ENCODE measurements around the gene SDK2.
A peak's percentile ranks its signal among the peaks of the same experiment; 100 is the strongest.

The SDK2 gene

DNA sequence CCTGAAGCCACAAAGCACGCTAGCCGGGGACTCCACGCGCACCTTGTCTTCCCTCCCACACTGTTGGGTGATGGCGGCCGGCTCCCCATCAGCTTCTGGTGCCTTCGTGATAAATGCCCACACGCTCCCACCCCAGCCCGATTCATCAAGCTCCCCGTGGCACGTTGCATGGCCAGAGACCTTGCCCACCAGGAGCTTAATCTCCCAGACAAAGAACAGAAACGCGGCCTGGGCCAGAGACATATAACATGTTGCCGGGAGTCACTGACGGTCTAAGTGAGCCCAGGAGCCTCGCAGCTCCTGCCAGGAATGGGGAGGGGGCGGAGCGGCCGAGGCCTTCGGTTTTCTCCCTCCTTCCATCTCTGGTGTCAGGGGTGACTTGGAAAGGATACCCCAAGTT, 93.1 kb downstream of the SDK2 start:
- no peak for DNase-seq

DNA sequence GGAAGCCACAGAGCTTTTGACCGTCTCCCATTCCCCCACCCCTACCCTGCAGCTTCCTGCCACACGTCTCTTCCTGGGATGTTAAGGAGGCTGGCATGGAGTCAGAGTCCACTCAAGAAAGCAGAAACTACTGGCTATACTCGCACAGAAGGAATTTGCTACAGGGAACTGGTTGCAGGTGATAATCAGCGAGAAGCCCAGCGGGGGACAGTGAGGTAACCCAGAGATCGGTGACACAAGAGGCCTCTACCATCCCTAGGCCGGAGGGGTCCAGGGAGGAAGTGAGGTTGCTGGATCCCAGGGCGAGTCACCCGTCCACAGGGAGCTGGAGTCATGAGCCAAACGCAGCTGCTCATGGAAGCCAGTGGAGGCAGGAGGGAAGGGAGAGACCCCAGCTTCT, 93.7 kb downstream of the SDK2 start:
- DNase-seq, result no peak

DNA sequence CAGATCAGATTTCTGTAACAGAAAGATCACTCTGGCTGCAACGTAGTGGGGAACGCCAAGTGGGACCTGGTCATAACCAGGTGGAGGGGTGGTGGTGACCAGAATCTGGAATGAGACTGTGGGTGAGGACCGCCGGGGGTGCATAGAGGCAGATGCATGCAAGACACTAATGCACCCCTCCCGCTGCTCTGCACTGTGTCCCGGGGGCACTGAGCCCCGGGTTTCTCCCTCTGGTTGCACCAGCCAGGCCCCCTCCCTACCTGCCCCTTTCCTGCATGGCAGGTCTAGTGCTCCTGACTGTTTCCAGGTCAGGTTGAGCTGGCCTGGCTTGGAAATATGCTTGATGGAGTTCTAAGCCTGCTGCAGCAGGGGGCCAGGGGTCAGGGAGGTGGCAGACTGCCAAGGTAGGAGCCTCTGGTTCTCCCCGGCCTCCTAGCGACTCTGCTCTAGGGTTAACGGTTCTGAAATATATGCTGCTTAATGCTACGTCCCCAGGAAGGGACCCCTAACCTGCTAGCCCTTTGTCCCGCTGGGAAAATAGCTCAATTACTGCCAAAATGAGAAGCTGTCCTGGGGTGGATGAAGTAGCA, 94.3 kb downstream of the SDK2 start:
- no peak for DNase-seq

DNA sequence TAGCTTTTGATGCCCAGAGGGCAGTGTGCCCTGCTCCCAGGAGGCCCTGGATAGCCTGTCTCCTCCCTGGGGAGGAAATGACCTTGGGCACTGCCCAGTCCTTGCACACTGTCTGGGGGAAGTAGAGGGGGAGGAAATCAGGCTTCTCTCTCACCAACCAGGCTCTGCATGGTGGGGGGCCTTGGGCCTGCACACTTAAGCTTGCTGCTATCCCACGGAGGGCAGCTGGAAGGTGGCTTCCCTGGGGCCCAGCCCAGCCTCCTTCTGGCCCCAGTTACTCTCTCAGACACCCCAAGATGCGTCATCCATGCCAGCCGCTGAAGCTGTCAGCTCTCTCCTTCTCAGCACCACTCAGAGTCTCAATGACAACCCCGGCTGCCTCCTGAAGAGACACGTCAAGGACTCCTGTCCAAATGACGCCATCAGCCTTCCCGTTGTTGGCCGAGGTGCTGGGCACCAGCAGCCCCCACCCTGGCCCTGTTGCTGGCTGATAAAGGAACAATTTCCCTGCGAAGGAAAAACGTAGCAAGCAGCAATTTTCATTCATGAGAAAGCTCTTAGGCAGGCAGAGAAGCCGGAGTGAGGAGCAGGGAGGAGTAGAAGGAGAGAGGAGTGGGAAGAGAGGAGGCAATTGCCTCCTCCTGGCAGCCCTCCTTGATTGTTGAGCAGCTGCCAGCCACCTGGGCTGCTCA, 95.5 kb downstream of the SDK2 start:
- no peak for DNase-seq

DNA sequence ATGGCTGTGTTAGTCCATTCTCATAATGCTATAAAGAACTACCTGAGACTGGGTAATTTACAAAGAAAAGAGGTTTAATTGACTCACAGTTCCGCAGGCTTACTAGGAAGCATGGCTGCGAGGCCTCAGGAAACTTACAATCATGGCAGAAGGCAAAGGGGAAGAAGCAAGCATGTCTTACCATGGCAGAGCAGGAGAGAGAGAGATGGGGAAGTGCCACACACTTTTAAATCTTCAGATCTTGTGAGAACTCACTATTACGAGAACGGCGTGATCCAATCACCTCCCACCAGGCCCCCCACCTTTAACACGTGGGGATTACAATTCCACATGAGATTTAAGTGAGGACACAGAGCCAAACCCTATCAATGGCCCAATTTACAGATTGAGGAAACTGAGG, 96.5 kb downstream of the SDK2 start:
- no peak for DNase-seq

DNA sequence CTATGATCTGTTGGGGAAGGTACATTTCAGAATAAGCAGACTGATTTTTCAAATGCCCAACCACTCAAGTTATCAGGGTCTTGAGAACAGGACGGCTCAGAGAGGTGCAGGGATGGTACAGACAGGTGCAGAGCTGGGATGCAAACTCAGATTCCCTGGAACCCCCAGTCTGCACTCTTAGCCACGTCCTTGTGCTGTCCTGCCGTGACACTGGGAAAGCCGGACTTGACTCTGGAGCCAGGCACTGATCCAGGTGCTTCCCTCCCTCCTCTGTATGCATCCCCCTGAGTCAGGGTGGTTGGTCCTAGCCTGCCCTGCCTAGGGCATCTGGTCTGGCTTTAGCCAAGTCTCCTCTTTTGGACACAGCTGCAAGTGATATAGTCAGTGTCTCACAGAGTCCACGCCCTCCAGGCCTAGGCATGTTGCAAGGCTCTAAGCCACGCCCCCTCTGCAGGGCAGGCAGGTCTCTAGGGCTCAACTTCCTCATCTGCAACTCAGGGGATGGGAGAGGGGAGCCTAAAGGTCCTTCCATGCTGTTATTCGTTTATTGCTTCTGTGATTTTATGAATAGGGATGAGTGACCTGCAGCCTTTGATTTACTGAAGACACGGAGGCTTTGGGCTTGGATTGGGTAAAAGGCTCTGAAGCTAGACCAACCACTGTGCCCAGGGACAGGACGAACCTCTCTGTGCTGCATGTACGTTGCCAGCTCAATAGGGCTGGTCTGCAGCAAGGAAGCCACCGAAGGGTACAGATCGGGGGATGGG, 97.3 kb downstream of the SDK2 start:
- DNase-seq, result no peak

DNA sequence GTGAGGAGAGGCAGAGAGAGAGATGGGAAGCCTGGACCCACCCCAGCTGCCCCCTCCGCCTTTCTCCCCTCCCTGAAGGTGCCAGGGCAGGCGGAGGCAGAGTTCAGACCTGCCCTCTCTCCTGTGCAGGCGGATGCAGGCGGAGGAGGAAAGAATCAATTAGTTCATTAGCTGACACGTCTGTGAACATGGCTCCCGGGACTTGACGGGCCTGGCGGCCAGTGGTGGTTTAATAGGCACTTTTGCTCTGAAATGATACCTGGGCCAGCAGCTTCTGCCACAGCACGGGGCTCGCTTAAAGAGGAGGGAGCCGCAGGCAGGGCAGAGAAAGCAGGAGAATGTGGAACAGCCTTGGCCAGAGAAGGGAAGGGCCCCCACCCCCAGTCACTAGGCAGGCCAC, 98.1 kb downstream of the SDK2 start:
- no peak for DNase-seq

DNA sequence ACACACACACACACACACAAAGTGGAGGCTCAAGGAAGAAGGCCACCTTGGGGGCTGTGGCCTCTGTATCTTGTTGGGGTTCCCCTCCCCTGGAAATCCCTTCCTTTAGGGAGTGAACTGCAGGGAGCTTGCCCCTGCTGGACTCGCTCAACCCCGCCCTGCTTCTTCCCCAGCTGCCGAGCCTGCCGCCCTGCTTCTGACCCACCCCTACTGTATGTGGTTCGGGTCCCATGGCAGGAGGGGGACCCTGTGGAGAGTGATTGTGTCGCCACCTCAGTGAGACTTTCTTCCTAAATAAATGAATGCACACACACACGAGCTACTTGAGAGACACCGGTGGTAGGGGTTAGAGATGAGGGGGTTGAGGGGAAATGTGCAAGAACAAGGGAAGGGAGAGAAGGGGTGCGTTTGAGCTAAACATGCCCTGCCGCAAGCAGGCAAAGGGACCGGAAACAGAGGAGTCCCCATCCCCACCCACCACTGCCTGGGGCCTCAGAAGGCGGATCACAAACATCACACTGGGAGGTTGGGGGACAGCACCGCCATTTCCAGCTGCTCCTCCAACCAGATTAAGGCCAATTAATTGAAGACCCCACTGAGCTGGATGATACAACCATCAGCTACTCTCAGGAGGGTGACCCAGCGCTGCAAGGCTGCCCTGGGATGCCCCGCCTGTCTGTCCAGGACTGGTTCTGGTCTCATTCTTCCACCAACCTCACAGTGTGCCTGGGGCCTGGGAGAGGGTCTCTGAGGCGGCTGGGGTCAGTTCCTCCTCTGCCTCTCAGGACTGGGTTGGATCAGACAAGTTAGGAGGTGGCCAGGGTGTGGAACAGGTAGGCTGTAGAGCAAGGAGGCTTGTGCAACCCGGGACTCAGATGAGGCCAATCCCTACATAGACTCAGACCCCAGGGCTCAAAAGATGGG, 98.9 kb downstream of the SDK2 start:
- DNase-seq, result no peak

DNA sequence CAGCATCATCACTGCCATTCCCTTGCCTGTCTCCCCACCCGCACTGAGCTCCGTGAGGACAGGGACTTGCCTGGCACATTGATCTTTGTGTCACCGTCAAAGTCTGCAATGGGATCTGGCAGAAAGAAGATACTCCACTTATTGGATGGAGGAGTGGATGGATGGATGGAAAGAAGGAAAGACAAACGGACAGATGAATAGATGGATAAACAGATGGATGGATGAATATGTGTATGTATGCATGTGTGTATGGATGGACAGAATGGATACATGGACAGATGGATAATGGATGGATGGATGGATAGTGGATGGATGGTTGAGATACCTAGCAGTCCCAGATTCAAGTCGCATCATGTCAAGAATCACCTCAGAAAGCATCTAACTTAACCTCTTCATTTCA, 99.9 kb downstream of the SDK2 start:
- no peak for DNase-seq

DNA sequence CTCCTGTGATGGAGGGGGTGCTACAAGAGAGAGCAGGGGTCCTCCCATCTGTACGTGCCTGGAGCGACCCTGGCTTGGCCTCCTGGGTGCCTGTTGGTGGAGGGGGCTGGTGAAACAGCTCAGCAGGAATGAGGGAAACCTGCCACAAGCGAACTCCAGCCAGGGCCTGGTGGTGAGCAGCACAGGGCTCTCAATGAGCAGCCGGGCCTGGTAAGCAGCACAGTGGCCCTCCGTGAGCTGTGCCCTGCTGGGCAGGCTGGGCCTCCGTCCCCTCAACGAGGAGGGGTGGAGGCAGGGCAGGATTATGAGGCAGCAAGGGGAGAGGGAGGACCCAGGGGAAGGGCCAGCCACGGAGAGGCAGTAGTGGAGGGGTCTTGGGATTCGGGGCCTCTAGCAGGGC, 101.9 kb downstream of the SDK2 start:
- DNase-seq, result no peak

DNA sequence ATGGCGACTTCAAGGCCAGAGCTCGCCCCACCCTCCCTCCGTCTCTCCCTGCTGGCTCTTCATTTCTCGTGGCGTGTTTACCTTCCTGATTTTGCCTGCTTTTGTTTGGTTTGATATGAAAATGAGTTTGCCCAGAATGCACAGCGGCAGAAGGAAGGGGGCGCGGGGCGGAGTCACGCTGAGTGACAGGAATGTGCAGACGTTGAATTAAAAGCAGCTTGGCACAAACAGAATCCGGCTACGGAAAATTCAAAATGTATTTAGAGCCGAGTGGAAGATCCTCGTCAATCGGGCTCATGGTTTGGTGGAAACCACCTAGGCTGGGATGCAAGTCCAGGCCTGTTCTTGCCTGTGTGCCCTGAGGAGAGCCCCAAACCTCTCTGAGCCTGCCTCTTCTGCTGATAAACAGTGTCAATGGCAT, 102.7 kb downstream of the SDK2 start:
- DNase-seq, result no peak

DNA sequence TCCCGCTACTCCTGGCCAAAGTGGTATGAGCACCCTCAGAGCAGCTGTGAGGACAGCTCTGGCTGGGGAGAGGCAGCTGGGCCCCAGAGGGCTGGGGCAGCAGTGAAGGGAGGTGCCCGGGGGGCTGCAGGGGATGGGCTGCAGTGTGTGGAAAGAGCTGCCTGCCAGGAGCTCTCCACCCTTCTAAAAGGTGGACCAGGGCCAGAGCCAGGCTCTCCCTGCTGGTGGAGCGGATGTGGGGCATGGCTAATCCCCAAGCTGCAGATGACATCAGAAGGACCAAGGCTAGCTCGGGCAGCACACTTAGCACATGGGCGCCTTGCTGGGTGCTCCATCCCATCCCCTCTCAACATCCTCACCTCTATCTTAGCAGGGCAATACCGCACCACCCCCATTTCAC, 103.1 kb downstream of the SDK2 start:
- DNase-seq, result no peak

DNA sequence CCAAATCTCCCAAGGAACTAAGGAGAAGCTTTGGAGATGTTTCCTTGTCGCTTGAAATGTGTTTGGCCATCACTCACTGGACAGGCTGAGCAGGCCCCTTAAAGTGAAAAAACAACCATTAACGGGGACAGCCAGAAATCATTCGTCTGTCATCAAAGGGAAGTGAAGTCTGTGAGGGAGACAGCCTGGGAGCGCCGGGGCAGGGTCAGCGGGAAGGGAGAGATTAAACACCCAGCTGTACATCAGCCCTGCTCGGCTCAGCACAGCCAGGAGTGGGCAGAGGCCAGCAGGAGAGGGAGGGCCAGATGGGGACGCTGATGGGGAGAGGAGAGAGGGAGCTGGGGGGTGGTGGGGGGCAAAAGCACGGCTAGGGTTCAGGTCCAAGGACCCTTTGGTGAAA, 105.1 kb downstream of the SDK2 start:
- no peak for DNase-seq

DNA sequence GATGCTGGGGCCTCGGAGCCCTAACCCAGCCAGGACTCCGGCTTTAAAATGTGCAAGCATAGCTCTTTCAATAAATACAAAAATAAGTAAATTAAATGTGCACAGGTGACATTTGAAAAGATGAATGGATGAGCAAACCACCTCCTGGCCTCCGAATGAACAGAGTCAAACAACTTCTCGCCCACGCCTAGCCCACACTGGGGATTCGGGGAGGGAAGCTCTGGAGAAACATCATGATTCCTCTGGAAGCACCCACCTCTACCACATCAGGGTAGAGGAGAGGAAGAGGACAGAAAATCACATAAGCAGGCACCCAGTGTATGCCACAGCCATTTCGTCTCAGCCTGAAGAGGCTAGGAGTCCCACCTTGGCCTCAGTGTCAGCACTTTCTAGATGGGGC, 105.8 kb downstream of the SDK2 start:
- DNase-seq, result no peak

DNA sequence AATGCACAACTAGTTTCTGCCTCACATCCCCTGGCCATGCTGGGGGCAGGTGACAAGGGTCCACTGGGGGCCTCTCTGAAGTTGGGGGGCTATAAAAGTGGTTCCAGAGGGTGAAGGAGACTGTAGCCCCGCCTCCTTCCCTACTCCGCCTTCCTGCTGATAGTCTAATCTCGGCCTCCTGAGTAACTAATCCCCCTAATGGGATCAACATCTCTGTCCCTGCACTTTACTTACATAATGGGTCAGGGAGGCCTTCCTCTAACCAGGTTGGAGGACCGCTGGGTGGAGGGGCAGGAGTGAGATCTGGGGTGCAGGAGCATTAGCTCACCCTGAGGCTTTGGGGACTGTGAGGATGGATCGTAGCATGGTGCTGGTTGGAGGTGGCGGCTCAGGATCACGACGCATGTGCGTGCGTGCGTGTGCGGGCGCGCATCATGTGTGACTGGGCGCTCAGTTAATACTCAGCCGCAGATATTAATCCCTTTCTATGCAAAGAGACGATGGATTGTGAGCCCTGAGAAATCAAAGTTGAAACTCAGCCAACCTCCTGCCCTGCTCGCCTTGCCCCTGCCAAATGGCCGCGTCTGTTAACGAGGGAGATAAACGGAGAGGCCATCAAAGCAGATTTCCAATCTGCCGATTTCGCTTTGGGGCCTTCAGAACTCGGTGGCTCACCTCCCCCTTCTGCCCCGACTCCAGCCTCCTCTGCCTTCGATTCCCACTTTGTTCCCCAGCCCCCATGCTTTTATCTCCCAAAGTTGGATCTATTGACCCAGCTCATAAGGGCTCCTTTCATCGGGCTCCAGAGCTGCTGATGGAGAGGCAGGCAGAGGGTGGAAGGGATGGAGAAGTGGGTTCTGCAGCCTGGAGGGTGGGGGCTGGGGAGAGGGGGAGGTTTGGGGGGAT, 107.3 kb downstream of the SDK2 start:
- DNase-seq, result no peak

DNA sequence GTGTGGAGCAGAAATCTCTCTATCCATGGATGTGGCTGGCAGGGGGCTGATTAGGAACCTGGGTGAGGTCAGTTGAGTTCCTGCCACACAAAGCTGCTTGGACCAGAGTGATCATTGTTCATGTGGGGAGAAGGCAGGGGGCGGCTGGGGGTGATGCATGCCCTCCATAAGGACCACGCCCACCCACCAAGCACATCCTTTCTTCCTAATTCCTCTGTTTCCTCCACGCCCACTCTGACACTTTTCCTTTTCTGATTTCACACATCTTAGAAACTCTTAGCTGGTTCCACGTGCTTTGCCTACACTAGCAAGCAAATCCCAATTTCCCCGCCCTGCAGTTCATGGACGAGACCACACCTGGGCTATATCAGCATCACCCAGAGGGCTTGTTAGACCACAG, 108.5 kb downstream of the SDK2 start:
- no peak for DNase-seq

DNA sequence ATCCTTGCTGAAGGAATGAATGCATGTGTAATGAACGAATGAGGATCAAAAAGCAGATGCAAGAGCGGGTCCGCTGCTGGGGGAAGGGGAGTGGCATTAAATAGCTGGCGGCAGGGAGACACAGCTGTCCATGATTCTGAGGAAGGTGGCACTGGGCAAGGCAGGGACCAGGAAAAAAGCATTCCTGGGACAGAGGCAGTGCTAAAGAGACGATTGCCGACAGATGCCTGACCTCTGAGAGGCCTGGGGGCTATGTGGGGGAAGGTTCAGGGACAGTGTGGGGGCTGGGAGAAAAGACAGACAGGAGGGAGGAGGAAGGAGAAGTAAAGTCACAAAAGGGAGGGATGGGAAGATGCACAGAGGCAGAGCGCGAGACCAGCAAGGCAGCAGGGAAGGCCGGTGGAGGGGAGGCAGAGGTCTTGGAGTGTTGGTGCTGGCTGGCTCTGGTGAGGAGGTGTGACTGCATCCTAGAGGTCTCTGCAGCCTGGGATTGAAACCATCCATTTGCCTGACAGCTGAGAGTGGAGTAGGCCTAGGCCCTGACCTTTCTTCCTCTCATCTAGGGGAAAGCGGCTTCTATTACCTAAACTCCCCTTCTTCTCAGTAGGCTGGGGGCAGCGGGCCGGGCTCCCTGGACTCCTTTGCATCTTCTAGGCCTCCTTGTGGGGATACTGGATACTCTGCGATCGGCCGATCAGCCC, 109.9 kb downstream of the SDK2 start:
- no peak for DNase-seq

DNA sequence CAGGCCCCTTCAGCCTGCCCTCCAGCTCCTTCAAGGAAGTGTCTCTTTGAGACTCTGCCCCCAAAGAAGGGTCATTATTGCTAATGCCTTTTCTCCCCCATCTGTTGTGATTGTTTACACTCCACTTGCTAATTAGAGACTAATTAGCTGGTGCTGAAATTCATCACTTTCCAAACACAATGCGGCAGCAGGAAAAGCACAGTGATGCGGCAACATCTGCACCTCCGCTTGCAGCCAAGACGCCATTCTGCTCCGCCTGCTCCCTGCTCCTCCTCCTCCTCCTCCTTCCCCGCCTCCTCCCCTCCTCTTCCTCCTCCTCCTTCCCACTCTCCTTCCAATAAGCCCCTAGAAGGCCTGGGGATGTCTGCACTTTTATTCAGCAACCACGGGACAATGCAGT, 110.5 kb downstream of the SDK2 start:
- DNase-seq, result no peak

DNA sequence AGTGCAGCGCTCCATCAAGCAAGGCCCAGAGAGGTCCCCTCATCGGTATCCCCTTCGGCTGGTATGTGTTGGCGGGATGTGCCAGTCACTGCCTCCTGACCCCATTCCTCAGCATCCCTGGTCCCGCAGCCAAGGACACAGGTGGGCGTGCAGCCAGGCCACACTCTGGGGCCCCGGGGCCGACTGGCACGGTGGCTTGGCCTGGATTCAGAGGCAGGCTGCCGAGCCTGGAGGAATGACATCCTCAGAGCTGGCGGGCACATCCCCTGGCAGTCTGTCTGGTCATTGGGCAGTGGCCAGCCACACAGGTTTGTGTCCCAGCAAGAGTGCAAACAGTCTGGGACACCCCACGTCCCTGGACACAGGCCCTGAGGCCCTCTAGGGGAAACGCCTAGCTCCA, 111.1 kb downstream of the SDK2 start:
- peak; percentile 80 for DNase-seq

DNA sequence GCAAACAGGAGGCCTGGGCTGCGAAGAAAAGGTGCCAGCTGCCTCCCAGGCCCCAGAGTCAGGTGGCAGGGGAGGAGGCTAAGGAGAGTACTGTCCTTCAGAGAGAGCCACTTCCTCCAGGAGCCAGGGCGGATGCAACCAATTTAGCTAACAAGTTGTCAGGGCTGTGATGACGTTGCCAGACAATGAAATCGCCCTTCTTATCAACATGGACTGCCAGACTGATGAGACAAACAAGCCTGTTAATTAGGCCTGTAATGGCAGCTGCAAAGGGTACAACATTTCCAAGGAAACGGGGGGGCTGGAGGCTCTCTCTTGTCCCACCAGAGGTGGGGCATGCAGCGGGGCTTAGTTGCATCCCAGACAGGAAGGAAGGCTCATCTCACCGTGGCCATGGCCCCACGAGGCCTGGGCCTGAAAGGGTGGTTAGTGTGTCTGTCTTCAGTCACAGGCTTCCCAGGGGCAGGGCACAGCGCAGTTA, 111.8 kb downstream of the SDK2 start:
- DNase-seq, result no peak

DNA sequence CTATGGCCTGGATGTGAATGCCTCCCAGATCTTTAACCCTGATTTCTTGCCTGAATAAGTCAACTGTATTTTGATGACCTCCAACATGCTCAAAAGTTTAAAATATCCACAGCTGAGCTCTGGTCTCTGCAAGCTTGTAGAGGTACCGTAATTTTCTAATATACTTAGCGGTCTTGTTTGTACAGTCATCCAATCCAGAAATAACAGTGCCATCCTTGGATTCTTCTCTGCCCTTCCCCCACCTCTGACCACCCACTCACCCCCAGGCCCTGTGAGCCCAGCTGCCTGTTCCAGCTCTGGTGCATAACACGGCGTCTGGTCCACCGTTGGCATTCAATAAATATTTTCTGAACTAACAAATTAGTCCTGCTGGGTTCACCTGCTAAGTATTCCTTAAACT, 113.1 kb downstream of the SDK2 start:
- DNase-seq, result no peak

All from midbrain (tissue), 1 donor.